ENCODE measurements around the gene CLCN3. TPM values are rescaled to one million over a fixed set of nuclear protein-coding genes. Genes with fewer than 3 reads are reported as not detected.
"Not testable (repeated sequence)": the region's sequence is repeated elsewhere in the genome, so short reads cannot be mapped to it uniquely, and the experiment has no call there.

The CLCN3 gene
- total RNA-seq: 13.8 TPM

GRCh38 chr4:169619958-169620879, at the start of gene CLCN3:
Gene CLCN3 (plus strand): TSS chr4:169620578. CDS start chr4:169635929, 15,351 bp downstream.
- peak within 1 kb of the TSS; percentile 65 to 88 for H3K4me3 ChIP-seq
- H3K36me3 ChIP-seq: no peaks in the 10 kb centered on the region
- peak within 1 kb of the TSS; percentile 90 to 92 for H3K27ac ChIP-seq
- peaks cover 0 to 5% of the 10 kb centered on the region in 2 donors for H3K4me1 ChIP-seq
- intact Hi-C loops (cut with DNase I): loop anchor here (1.0 to 5.0 kb wide), 3 partner anchors 8 to 87 kb away; partner anchors contain the start of gene NEK1
- H3K27me3 ChIP-seq: no peaks in the 10 kb centered on the region
- no peaks in the 10 kb centered on the region for H3K9me3 ChIP-seq
- TF ChIP-seq CTCF (IDR thresholded peaks at IDR 0.05): peak in 2 of 3 experiments; percentile 9 to 22
- DNase-seq (ENCODE audit: low spot score in 2 of 2): peak; percentile 92 to 98

- intact Hi-C loops (cut with DNase I); H3K27me3 ChIP-seq; H3K9me3 ChIP-seq; H3K27ac ChIP-seq; H3K4me1 ChIP-seq; DNase-seq (ENCODE audit: low spot score in 2 of 2); H3K4me3 ChIP-seq: not testable (repeated sequence)
- H3K36me3 ChIP-seq: peaks cover 11 to 26% of the 10 kb centered on the region in 2 donors
Observed at GRCh38 chr4:169571012-169571411, 49.4 kb upstream of the CLCN3 start.

- no peaks in the 10 kb centered on the region for H3K9me3 ChIP-seq
- H3K27me3 ChIP-seq: no peaks in the 10 kb centered on the region
- H3K4me1 ChIP-seq: no peaks in the 10 kb centered on the region
- no peak overlapping the region for H3K4me3 ChIP-seq
- TF ChIP-seq CTCF (IDR thresholded peaks at IDR 0.05): no peak
- intact Hi-C loops (cut with DNase I): no loop called here
- H3K36me3 ChIP-seq: peaks cover 11 to 29% of the 10 kb centered on the region in 2 donors
- H3K27ac ChIP-seq: no peak overlapping the region
- no peak for DNase-seq (ENCODE audit: low spot score in 2 of 2)
Observed at GRCh38 chr4:169571435-169571834, 48.9 kb upstream of the CLCN3 start.

GRCh38 chr4:169573889-169574288, 46.5 kb upstream of the CLCN3 start:
- intact Hi-C loops (cut with DNase I): no loop called here
- DNase-seq (ENCODE audit: low spot score in 2 of 2): no peak
- Histone ChIP-seq H3K4me3 (no peak overlapping the region), H3K36me3 (peaks cover 11 to 32% of the 10 kb centered on the region in 2 donors), H3K9me3 (no peaks in the 10 kb centered on the region), H3K27me3 (no peaks in the 10 kb centered on the region), H3K27ac (no peak overlapping the region), H3K4me1 (no peaks in the 10 kb centered on the region)
- TF ChIP-seq CTCF (IDR thresholded peaks at IDR 0.05): no peak

GRCh38 chr4:169582203-169582602, 38.2 kb upstream of the CLCN3 start:
- peaks cover 12 to 43% of the 10 kb centered on the region in 2 donors for H3K36me3 ChIP-seq
- no peak for DNase-seq (ENCODE audit: low spot score in 2 of 2)
- no peak overlapping the region for H3K27ac ChIP-seq
- no peak for TF ChIP-seq CTCF (IDR thresholded peaks at IDR 0.05)
- no peak overlapping the region for H3K4me3 ChIP-seq
- H3K4me1 ChIP-seq: no peaks in the 10 kb centered on the region
- H3K9me3 ChIP-seq: no peaks in the 10 kb centered on the region
- intact Hi-C loops (cut with DNase I): no loop called here
- H3K27me3 ChIP-seq: no peaks in the 10 kb centered on the region

GRCh38 chr4:169582706-169583105, 37.7 kb upstream of the CLCN3 start:
- Histone ChIP-seq H3K9me3 (no peaks in the 10 kb centered on the region), H3K27ac (no peak overlapping the region), H3K36me3 (peaks cover 12 to 43% of the 10 kb centered on the region in 2 donors), H3K4me1 (no peaks in the 10 kb centered on the region), H3K27me3 (no peaks in the 10 kb centered on the region), H3K4me3 (no peak overlapping the region)
- TF ChIP-seq CTCF (IDR thresholded peaks at IDR 0.05): no peak
- DNase-seq (ENCODE audit: low spot score in 2 of 2): no peak
- intact Hi-C loops (cut with DNase I): no loop called here

All from ascending aorta (tissue), 2 donors.